GM11168 (cell line): ENCODE data around the gene ASRGL1.

ENCODE experiments used
- in situ Hi-C: fragments of 300-500 bp; cut with MboI; formaldehyde crosslinking; loops from one replicate; pipeline ENCODE4 v1.12.0; 2022; ENCODE audit warnings: low sequenced_read_pairs; ENCODE audit not compliant: unreplicated experiment

Gene ASRGL1

GRCh38 chr11:62409831-62410230 is 72.6 kb downstream of the ASRGL1 start:
- in situ Hi-C loops, result no loop called here

GRCh38 chr11:62410972-62411371 is 73.7 kb downstream of the ASRGL1 start:
- in situ Hi-C loops, result no loop called here

- in situ Hi-C loops, result no loop called here
Observed at GRCh38 chr11:62411524-62411923, 74.3 kb downstream of the ASRGL1 start.

DNA sequence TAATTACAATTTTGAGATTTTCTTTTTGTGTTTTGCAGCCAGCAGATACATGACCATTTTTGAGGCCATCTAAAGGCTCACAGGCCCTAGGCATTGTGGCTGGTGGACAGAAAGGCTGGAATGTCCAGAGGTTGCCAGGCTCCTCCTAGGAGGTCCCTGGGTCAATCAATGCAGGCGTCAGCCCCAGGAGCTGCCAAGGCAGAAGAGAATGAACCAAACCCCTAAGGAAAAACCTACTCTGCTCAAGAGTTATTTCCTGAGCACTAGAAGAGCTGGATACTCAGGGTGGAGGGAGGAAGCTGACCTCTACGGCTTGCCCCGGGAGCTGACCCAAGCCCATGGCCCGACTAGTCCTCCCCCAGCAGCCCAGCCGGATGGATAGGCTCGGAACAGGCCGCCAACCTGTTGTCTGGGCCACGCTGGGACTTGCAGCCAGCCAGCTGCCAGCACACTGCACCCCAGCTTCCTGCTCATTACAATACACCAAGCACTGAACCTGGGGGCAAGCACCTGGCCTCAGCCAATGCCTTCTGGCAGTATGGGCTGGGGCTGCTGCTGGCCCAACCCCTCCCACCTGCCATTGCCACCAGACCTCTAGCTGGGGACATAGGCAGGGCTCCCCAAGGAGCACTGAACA is 75.9 kb downstream of the ASRGL1 start:
- in situ Hi-C loops, result no loop called here

GRCh38 chr11:62416596-62416995 is 79.3 kb downstream of the ASRGL1 start:
- in situ Hi-C loops, result no loop called here

GRCh38 chr11:62418136-62418535 is 80.9 kb downstream of the ASRGL1 start:
- in situ Hi-C loops, result no loop called here

DNA sequence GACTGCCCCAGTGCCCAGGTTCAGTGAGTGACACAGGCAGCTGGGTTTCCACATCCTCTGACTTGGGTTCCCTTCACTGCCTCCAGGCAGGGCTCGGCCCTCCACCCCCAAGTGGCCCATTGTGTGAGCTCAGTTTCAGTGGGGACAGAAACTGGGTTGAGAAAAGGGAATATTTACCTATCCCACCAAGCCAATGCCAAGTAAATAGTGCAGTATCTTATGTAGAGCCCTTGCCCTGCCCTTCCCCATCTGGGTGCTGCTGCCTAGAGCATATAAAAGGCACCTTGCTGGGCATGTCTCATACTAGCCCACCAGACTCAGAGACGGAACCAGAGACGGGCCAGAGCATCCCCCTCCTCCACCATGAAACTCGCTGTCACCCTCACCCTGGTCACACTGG is 81.5 kb downstream of the ASRGL1 start, which contains the start of gene SCGB1A1:
Gene SCGB1A1, plus strand, starts transcription at position 301 of the 400 bp plus-strand sequence. Its CDS starts 63 bp downstream, at position 364.
- in situ Hi-C loops, result no loop called here

DNA sequence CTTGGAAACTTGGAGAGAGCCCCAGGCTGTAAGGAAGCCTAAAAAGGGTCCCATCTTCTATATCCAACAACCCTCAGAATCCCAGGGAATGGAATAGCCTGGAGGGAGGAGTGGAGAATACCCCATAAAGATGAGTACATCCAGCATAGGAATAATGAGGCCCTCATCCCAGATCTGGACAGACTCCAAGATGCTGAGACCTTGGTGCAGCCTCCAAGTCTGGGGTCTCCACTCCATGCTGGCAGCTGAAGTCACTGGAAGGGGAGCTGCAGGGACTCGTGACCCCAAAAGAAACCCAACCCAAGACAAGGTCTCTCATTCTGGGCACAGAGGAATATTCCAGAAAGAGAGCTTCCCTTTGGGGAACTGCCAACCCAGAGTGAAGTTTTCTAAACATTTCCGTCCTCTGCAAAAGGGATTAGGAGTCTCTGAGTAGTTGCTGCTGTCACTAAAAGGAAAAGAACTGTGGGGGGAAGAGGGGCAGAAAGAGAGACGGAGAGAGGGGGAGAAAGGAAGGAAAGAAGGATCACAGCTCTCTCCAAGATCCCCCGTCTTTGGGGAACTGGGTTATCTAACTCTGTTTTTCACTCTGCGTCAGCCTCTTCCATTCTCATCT is 82.2 kb downstream of the ASRGL1 start:
- in situ Hi-C loops, result no loop called here

DNA sequence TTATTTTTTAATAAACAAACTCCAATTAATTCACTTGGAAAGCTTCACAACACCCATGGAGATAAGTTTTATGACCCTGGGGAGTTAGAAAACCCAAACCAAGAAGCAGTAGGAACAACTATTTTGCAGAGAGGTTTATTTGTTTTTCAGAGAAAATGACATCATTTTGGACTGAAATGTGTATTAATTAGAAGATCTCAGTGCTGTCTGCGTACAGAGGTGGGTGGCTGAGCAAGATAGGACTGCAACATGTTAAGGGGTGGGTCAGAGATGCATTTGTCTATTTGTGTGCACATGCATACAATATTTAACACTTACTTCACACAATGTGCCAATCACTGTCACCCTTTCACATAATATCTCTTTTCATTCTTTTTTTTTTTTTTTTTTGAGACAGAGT is 82.7 kb downstream of the ASRGL1 start:
- in situ Hi-C loops, result no loop called here

- in situ Hi-C loops, result no loop called here
Observed at GRCh38 chr11:62420882-62421281, 83.6 kb downstream of the ASRGL1 start.

DNA sequence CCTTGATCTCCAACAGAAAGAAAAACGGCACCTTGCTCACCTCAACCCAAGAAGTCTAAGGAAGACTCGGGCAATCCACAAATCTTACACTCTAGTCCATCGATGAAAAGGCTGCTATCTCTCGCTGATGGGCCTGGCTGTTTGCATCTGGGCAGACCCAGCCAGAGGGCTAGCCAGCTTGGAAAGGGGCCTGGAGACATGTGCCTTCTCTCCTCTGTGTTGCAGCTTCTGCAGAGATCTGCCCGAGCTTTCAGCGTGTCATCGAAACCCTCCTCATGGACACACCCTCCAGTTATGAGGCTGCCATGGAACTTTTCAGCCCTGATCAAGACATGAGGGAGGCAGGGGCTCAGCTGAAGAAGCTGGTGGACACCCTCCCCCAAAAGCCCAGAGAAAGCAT is 84.7 kb downstream of the ASRGL1 start:
- in situ Hi-C loops, result no loop called here

DNA sequence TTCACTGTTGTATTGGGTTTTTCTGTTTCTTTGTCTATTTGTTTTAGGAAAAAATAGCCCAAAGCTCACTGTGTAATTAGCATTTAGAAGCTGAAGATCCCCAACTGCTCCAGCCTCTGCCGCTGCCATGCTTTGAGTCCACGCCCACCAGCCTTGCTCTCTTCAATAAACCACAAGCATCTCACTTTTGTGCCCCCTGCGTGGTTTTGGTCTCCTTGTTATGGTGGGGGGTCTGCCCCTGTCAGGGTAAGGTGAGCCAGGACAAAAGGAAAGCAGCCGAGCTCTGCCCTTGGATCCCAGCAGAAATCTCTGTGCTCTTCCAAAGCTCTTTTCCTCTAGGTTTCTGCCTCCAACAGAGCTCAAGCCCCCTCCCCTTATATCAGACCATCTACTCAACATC is 85.8 kb downstream of the ASRGL1 start:
- in situ Hi-C loops, result no loop called here

DNA sequence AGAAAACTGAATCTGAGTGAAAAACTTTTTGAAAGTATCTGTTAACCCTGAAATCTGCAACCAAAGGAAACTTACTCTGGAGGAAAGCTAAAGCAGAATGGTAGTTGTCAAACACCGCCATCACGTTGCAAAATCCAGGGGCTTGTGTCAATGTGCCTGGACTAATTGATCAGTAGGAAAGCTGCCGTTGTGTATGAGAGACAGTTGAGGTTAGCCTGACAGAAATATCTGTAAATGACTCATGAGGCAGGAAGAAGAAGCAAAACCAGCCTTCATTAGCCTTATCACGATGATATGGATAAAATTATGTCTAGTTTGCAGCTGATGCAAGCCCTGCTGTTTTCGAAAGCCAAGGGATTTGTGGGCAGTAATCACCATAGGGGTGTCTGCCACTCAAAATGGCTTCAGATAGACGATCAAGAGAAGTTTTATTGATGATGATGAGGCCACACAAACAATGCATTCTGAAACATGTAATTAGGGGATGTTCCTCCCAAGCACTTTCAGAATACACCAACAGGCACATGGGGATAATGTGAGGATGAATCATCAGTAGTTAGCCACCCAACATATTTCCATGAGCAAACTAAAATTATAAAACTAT is 90.5 kb downstream of the ASRGL1 start:
- in situ Hi-C loops, result no loop called here

DNA sequence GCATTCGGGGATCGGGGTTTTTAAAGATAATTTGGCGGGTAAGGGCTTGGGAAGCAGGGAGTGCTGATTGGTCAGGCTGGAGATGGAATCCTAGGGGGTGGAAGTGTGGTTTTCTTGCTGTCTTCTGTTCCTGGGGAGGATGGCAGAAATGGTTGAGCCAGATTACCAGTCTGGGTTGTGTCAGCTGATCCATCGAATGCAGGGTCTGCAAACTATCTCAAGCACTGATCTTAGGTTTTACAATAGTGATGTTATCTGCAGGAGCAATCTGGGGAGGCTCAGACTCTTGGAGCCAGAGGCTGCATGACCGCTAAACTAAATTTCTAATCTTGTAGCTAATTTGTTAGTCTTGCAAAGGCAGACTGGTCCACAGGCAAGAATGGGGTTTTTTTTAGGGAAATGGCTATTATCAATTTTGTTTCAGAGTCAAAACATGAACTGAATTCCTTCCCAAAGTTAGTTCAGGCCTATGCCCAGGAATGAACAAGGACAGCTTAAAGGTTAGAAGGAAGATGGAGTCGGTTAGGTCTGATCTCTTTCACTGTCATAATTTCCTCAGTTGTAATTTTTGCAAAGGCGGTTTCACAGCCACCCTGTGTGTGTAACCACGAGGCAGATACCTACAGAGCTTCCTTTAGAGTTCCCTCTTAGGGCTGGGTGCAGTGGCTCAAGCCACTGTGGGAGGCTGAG is 91.8 kb downstream of the ASRGL1 start:
- in situ Hi-C loops, result no loop called here

- in situ Hi-C loops, result no loop called here
Observed at GRCh38 chr11:62430425-62430824, 93.2 kb downstream of the ASRGL1 start.

GRCh38 chr11:62431171-62431901 is 94.1 kb downstream of the ASRGL1 start:
- in situ Hi-C loops, result no loop called here

- in situ Hi-C loops, result no loop called here
Observed at GRCh38 chr11:62432695-62433094, 95.4 kb downstream of the ASRGL1 start.

DNA sequence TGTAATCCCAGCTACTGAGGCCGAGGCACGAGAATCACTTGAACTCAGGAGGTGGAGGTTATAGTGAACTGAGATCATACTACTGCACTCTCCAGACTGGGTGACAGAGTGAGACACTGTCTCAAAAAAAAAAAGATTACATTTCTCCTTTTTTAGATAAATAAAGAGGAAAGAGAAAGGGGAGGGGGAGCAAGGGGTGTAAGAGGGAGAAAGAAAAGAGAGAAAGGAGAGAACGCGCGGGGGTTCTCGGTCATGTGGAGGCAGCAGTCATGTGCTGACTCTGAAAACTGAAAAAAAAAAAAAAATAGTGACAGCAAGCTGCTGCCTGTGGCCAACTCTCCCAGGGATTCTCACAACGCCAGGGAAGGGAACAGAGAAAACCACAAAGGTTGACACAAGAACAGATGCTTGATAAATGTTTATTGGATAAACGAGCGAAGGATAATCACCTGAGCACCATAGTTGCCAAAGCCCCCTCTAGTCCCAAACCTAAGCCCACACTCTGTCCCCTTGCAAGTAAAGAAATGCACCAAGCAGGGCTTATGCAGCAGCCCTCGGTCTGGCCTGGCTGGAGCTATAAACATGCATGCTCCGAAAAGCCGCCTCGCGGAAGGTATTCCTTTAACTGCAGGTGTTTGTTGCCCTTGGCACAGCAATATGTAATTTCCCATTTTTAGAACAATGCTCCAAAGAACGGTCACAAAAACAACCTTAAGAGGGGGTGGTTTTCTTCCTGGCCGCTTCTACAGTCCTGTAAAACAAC is 96.1 kb downstream of the ASRGL1 start:
- in situ Hi-C loops, result no loop called here

GRCh38 chr11:62433904-62434276 is 96.6 kb downstream of the ASRGL1 start:
- in situ Hi-C loops, result no loop called here
